OCI-LY1 (cell line): Measurements from ENCODE around the gene TEAD3.

Experiments used
- CTCF ChIP-seq: fragments of 200-600 bp; sonication (generic), shearing (Covaris generic); IDR thresholded peaks from 2 replicates; pipeline ENCODE4 v1.5.1; 2017; ENCODE audit warnings: mild to moderate bottlenecking, antibody characterized with exemption, low read length, moderate library complexity, mixed read lengths
- EZH2 ChIP-seq: fragments of 200-600 bp; sonication (generic), shearing (Covaris generic); IDR thresholded peaks from 2 replicates; pipeline ENCODE4 v1.8.0; 2017; ENCODE audit warnings: borderline replicate concordance, mixed run types, mild to moderate bottlenecking, antibody characterized with exemption, low read length, moderate library complexity, mixed read lengths

- TF ChIP-seq CTCF (no peak), EZH2 (no peak)
These were observed 20.9 kb downstream of the TEAD3 start for GRCh38 chr6:35476004-35476403.
